Hematopoietic multipotent progenitor cell treated with erythropoietin and hydrocortisone succinate and interleukin-3 and kit ligand, for 8 days (in vitro differentiated cells): ENCODE measurements around the gene N4BP2L2.
A peak's percentile ranks its signal among the peaks of the same experiment; 100 is the strongest.

Experiments
- DNase-seq: peaks from one replicate; pipeline ENCODE4 v3.0.0-alpha.2; 2015

N4BP2L2 gene

GRCh38 chr13:32528358-32528757 lies 10.2 kb downstream of the N4BP2L2 start:
- DNase-seq, result peak; percentile 26

DNA sequence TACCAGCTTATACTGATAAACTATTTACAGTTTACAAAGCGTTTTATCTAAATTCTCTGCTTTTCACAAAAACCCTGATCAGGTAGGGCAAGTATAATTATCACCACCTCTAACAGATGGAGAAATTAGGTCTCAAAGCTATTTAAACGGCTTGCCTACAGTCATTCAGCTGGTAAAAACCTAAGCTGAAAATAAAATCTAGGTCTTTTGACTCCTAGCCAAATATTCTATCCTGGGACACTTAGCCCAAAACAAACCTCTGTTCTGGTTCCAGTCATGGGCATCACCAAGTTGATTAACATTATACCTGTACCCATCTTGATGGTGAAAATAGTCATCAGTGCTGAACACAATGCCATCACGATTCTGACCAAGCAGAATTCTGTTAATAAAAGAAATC lies 11.4 kb downstream of the N4BP2L2 start:
- DNase-seq, result no peak

- peak; percentile 57 for DNase-seq
These were observed 12.8 kb downstream of the N4BP2L2 start for GRCh38 chr13:32525766-32526165.

DNA sequence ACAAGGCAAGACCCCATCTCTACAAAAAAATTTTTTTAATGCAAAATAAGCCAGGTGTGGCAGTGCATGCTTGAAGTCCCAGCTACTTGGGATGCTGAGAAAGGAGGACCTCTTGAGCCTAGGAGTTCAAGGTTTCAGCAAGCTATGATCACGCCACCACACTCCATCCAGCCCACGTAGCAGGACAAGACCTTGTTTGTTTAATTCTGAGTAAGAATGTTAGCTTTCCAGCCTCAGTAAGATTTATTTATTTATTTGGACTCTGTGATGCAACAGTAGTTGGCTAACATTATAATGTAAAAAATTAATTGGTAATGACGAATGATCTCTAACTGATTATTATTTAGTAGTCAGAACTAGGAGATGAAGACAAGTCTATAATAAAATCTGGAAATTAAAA lies 23.3 kb downstream of the N4BP2L2 start:
- no peak for DNase-seq

DNA sequence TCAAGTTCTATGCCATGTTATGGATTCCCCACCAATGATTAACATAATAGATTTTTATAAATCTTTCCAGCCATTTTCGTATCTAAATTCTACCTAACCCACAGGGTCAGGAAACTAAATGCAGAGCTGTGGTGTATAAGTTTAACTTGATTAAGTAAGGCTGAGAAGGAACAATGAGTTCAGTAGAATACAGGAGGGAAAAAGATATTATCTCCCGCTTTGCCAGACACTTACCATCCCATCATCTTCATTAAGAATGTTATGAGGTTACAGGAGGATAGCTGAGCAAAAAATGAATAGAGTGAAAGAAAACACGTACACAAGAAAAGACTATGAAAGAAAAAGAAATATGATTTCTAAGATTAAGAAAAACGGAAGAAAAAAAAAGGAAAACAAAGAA lies 27.1 kb downstream of the N4BP2L2 start:
- no peak for DNase-seq

DNA sequence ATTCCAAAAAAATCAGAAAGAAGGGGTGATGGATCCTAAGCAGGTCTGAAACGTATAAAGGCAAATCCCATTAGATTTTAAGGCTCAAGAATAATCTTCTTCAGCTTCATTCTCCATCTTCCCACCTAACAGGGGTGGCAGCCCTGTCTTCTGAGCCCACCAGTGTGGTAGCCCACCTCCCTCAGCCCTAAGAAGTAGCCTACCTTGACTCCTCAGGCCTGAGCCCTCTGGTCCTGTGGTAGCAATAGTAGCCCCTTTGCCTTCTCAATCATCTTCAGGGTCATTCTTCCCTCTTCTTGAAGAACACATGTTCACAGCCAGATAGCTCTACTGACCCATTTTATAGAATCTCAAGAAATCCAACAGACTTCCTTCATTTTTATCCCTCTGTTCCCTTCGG lies 33.7 kb downstream of the N4BP2L2 start:
- no peak for DNase-seq

GRCh38 chr13:32504263-32504662 lies 34.3 kb downstream of the N4BP2L2 start:
- DNase-seq, result no peak

- no peak for DNase-seq
These were observed 34.9 kb downstream of the N4BP2L2 start for GRCh38 chr13:32503727-32504126.

GRCh38 chr13:32501064-32501463 lies 37.5 kb downstream of the N4BP2L2 start:
- peak; percentile 30 for DNase-seq

- DNase-seq, result no peak
These were observed 38.9 kb downstream of the N4BP2L2 start for GRCh38 chr13:32499538-32500210.

DNA sequence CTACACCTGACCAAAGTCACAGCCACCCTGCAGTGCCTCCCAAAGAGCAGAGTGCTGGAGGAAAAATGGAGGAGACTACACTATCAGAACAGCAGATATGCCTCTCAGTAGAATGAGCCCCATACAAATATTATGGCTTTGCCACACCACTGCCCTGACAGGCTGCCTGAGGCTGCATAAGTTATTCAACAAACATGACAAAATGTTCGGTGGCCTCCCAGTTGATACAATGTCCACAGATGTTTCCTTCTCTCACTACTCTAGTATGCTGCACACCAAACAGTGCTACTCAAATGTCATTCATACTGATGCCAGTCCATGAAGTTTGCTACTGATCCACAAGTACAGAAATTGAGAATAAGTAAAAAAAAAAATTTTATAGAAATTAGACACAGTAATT lies 41.0 kb downstream of the N4BP2L2 start:
- DNase-seq, result no peak

- peak; percentile 87 for DNase-seq
These were observed 41.9 kb downstream of the N4BP2L2 start for GRCh38 chr13:32496599-32497160.

DNA sequence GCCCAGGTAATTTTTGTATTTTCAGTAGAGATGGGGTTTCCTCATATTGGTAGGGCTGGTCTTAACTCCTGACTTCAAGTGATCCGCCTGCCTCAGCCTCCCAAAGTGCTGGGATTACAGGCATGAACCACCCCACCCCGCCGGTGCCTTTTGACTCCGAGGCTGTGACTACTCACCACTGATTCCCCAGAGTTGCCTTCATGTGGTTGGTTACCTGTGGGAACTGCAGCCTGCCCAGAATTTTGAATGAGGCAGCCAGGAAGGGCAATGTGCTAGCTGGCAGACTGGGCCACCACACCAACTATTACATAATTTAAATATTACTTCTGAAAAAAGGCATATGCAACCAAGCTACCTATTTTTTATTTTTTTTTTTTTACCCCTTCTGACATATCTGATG lies 42.8 kb downstream of the N4BP2L2 start:
- no peak for DNase-seq

- DNase-seq, result no peak
These were observed 43.2 kb downstream of the N4BP2L2 start for GRCh38 chr13:32495429-32495828.

- DNase-seq, result no peak
These were observed 47.6 kb downstream of the N4BP2L2 start for GRCh38 chr13:32491028-32491427.

GRCh38 chr13:32476892-32477291 lies 61.7 kb downstream of the N4BP2L2 start:
- no peak for DNase-seq

- DNase-seq, result no peak
These were observed 62.4 kb downstream of the N4BP2L2 start for GRCh38 chr13:32476021-32476731.

GRCh38 chr13:32474999-32475792 lies 63.4 kb downstream of the N4BP2L2 start:
- no peak for DNase-seq

DNA sequence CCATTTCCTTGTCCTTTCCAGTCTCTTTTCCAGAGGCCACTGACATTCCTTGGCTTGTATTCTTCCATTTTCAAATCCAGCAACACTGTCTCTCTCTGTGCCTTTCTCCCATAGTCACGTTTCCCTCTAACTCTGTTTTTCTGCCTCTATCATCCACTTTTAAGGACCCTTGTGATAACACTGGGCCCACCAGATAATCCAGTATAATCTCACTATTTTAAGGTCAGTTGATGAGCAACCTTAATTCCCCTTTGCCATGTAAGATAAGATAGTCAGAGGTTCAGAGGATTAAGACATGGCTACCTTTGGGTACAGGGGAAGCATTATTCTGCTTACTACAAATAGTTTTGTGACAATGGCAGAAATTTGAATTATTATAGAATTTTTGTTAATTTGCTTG lies 64.9 kb downstream of the N4BP2L2 start:
- peak; percentile 59 for DNase-seq

- DNase-seq, result no peak
These were observed 66.4 kb downstream of the N4BP2L2 start for GRCh38 chr13:32472194-32472621.

DNA sequence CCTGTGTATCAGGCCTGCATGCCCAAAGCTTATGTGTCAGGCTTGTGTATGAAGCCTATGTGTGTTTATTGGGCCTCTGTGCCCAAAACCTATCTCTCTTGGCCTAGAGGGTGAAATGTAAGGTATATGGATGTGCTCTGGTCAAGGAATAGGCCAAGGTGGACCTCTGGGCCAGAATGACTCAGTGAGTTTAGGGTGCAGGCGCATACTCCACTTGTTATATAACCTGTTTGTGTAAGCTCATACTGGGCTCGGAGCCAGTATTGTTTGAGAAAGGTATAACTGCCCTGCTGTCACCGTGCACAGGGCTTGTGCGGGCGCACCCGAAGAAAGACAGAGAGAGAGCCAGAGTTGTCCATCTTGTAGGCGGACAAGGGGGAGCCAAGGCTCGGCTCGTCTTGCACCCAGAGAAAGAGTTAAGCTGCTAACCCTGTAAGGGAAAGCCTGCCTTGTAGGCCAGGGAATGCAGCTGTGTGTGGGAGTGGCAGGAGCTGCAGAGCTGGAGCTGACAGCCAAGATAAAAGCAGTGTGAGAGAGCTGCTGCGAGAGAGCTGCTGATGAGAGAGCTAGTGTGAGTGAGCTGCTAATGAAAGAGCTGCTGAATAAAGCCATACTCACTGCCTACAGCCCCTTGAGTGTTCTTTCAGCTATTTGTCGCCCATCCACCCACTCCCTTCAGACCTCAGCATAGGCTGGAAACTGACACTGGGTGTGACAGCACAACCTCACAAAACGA lies 67.2 kb downstream of the N4BP2L2 start:
- DNase-seq, result peak; percentile 88

DNA sequence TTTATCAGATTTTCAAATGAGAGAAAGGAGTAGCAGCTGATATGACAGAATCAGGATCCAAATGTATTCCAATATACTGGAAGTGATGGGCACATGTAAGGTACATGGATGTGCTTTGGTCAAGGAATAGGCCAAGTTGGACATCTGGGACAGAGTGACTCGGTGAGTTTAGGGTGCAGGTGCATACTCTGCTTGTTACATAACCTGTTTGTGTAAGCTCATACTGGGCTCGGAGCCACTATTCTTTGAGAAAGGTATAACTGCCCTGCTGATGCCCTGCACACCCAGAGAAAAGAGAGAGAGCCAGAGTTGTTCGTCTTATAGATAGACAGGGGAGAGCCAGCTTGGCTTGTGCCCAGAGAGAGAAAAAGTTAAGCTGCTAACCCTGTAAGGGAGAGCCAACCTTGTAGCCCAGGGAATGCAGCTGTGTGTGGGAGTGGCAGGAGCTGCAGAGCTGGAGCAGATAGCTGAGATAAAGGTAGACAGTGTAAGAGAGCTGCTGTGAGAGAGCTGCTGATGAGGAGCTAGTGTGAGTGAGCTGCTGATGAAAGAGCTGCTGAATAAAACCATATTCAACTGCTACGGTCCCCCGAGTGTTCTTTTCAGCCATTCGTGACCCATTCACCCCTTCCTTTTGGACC lies 70.0 kb downstream of the N4BP2L2 start:
- DNase-seq, result peak; percentile 81
